Gastroesophageal sphincter (tissue), 4 donors: Measurements from ENCODE around the gene MTERF2. TPM values are rescaled to one million over a fixed set of nuclear protein-coding genes. Genes with fewer than 3 reads are reported as not detected.

ENCODE experiments used
- ATAC-seq: fragments of 150-250 bp; one replicate; pipeline ENCODE4 v1.9.1; 2016; ENCODE audit warnings: mild to moderate bottlenecking, moderate library complexity
- H3K27ac ChIP-seq, 4 donors: fragments of 200-600 bp; sonication (generic) in 3 of 4; 1 replicate in 3 of 4; 2 replicates in 1 of 4; pipeline ENCODE4 v1.5.1; 2016 to 2019
- H3K27me3 ChIP-seq: fragments of 200-600 bp; sonication (generic); one replicate; pipeline ENCODE4 v1.5.1; 2019
- H3K36me3 ChIP-seq, 2 donors: fragments of 200-600 bp; sonication (generic); one replicate each; pipeline ENCODE4 v1.5.1; 2019; ENCODE audit warnings: control low read depth in 1 of 2
- H3K4me1 ChIP-seq, 3 donors: fragments of 200-600 bp; sonication (generic); 1 replicate in 2 of 3; 2 replicates in 1 of 3; pipeline ENCODE4 v1.5.1; 2016 to 2019; ENCODE audit warnings: control low read depth in 2 of 3
- H3K4me3 ChIP-seq, 2 donors: fragments of 200-600 bp; sonication (generic); one replicate each; pipeline ENCODE4 v1.5.1; 2019; ENCODE audit warnings: mild to moderate bottlenecking in 1 of 2, moderate library complexity in 1 of 2
- H3K9me3 ChIP-seq, 3 donors: fragments of 200-600 bp; sonication (generic); one replicate each; pipeline ENCODE4 v1.5.1; 2017 to 2019; ENCODE audit warnings: control low read depth in 2 of 3
- EP300 ChIP-seq: sonication (generic); formaldehyde crosslinking; IDR thresholded peaks from one replicate; pipeline ENCODE4 v1.6.1; 2017; ENCODE audit warnings: antibody characterized with exemption, mild to moderate bottlenecking
- POLR2A ChIP-seq, 2 donors: fragments of 450-650 bp; IDR thresholded peaks; one replicate each; pipeline ENCODE4 v1.6.1; 2017; ENCODE audit warnings: antibody characterized with exemption in 2 of 2, mild to moderate bottlenecking in 2 of 2, moderate library complexity in 1 of 2
- POLR2AphosphoS5 ChIP-seq: sonication (generic); formaldehyde crosslinking; IDR thresholded peaks from one replicate; pipeline ENCODE4 v1.6.1; 2017; ENCODE audit warnings: antibody characterized with exemption
- WGBS, 2 donors: methylation state at CpG; one replicate each; pipeline ENCODE4 v1.1.5; 2018; ENCODE audit warnings: low coverage in 1 of 2; 5-methylcytosine and 5-hydroxymethylcytosine counted together
- total RNA-seq, 4 donors: library from RNA; depleted of rRNA; stranded (reverse); fragments of >200 nt; gene quantifications; one replicate each; pipeline ENCODE4 v1.1.0, GENCODE V29; 2016
- TF ChIP-seq, protein P1 (sequence below), 4 experiments: fragments of 200-600 bp in 2 of 4; fragments of 450-650 bp in 2 of 4; sonication (generic) in 1 of 4; IDR thresholded peaks; one replicate each; pipeline ENCODE4 v1.5.1; 2017 to 2019; ENCODE audit warnings: antibody characterized with exemption in 4 of 4, mild to moderate bottlenecking in 2 of 4, moderate library complexity in 2 of 4

MTERF2 gene, protein sequence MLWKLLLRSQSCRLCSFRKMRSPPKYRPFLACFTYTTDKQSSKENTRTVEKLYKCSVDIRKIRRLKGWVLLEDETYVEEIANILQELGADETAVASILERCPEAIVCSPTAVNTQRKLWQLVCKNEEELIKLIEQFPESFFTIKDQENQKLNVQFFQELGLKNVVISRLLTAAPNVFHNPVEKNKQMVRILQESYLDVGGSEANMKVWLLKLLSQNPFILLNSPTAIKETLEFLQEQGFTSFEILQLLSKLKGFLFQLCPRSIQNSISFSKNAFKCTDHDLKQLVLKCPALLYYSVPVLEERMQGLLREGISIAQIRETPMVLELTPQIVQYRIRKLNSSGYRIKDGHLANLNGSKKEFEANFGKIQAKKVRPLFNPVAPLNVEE
- 10 to 100 TPM; 22.5 to 35.0 (median 29.4) TPM for total RNA-seq

DNA sequence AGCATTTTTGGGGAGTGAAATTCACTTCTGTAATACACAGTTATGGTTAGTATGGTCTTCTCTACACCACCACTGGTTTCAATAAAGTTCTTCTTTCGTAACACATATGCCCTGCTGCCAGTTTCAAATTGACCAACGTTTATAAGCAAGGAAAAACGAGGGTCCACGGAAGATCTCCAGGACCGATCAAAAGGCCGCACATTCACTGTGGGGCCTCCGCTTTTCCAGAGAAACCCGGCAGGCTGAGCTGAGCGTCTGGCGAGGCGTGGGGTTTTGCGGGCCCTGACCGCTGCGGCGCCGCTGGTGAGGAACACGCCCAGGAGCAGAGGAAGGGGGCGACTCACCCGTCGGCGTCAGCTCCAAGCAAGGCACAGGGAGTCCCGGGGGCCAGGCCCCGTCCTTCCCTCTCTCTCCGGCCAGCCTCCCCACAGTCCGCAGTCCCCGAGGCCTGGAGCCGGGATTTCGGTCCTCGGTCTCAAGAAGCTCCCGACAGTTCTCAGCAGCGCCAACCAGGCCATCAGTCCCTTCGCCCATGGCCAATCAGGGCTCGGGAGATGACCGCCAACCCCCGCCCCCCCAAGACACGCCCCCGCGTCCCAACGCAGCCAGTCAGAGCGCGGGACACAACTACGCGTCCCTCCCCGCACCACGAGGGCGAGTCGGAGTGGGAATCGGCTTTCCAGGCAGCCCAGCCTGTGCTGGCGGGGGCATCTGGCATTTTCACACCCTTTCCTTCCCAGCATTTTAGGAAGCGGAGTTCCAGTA, at the start of gene MTERF2:
Gene MTERF2 (minus strand): TSS at position 522 of the 765 bp plus-strand sequence. CDS start 8,432 bp downstream, outside the sequence.
- 0% methylated on average over 5 to 7 of the region's 50 CpGs for WGBS, 2 donors
- H3K27ac ChIP-seq: peak within 1 kb of the TSS; percentile 63 to 98 (median 94)
- H3K4me3 ChIP-seq: peak within 1 kb of the TSS; percentile 42 to 74
- H3K27me3 ChIP-seq: no peaks in the 10 kb centered on the region
- H3K4me1 ChIP-seq: peaks cover 0 to 65% (median 15%) of the 10 kb centered on the region in 3 donors
- peak; percentile 99 for ATAC-seq
- H3K9me3 ChIP-seq: no peaks in the 10 kb centered on the region
- TF ChIP-seq POLR2AphosphoS5: peak; percentile 80
- TF ChIP-seq, protein P1, sequence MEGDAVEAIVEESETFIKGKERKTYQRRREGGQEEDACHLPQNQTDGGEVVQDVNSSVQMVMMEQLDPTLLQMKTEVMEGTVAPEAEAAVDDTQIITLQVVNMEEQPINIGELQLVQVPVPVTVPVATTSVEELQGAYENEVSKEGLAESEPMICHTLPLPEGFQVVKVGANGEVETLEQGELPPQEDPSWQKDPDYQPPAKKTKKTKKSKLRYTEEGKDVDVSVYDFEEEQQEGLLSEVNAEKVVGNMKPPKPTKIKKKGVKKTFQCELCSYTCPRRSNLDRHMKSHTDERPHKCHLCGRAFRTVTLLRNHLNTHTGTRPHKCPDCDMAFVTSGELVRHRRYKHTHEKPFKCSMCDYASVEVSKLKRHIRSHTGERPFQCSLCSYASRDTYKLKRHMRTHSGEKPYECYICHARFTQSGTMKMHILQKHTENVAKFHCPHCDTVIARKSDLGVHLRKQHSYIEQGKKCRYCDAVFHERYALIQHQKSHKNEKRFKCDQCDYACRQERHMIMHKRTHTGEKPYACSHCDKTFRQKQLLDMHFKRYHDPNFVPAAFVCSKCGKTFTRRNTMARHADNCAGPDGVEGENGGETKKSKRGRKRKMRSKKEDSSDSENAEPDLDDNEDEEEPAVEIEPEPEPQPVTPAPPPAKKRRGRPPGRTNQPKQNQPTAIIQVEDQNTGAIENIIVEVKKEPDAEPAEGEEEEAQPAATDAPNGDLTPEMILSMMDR (IDR thresholded peaks at IDR 0.05): peak in 2 of 4 experiments; percentile 10 to 32
- peak; percentile 75 to 77 for TF ChIP-seq POLR2A (IDR thresholded peaks at IDR 0.05)
- TF ChIP-seq EP300: no peak
- H3K36me3 ChIP-seq: peaks cover 0 to 14% of the 10 kb centered on the region in 2 donors

DNA sequence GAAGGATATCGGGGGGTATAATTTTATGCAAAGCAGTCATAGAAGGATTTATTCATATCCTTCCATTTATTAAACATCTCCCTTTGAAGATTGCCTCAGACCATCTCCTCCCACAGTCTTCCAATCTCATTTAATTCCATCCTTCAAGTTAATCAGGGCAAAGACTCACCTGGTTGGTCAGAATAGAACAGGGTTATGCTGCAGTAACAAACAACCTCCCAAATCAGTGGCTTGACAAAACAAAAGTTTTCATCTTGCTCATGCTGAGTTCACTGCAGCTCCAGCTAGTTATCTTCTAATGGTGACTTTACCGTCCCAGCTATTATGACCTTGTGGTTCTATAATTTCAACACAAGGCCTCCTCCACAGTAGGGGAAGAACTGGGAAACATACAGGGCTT, 48.8 kb upstream of the MTERF2 start:
- no peak for TF ChIP-seq POLR2A (IDR thresholded peaks at IDR 0.05)
- Histone ChIP-seq H3K4me3 (no peak overlapping the region), H3K4me1 (peaks cover 0 to 17% (median 3%) of the 10 kb centered on the region in 3 donors), H3K27ac (no peak overlapping the region), H3K9me3 (no peaks in the 10 kb centered on the region), H3K27me3 (no peaks in the 10 kb centered on the region), H3K36me3 (no peaks in the 10 kb centered on the region)
- 90 to 100% methylated on average over 2 of the region's 2 CpGs for WGBS, 2 donors
- ATAC-seq: no peak

DNA sequence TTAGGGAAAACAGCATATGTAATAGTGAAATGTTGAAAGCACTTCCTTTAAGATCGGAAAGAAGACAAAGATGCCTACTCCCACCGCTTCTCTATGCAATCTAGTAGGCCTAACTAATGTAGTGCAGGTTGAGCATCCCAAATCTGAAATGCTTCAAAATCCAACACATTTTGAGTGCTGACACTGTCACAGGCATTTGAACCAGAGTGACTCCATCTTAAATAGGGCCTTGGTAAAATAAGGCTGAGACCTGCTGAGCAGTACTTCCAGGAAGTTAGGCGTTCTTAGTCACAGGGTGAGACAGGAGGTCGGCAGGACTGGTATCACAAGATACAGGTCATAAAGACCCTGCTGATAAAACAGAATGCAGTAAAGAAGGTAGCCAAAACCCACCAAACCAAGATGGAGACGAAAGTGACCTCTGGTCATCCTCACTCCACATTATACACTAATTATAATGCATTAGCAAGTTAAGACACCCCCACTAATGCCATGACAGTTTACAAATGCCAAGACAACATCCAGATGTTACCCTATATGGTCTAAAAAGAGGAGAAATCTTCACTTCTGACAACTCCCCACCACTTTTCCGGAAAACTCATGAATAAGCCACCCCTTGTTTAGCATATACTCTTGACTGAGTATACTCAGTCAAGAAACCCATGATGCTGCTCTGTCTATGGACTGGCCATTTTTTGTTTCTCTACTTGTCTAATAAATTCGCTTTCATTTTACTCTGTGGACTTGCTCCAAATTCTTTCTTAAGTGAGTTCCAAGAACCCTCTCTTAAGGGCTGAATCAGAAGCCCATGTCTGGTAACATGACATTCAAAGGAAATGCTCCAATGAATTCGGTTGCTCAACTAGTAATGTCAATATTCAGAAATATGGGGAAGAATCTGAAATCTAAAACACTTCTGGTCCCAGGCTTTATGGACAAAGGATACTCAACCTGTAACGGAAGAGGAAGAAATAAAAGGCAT, 47.1 kb upstream of the MTERF2 start:
- H3K9me3 ChIP-seq: no peaks in the 10 kb centered on the region
- H3K4me3 ChIP-seq: no peak overlapping the region
- H3K27me3 ChIP-seq: no peaks in the 10 kb centered on the region
- H3K27ac ChIP-seq: no peak overlapping the region
- TF ChIP-seq POLR2AphosphoS5 (no peak), EP300 (no peak), POLR2A (IDR thresholded peaks at IDR 0.05) (no peak)
- TF ChIP-seq, protein P1 (IDR thresholded peaks at IDR 0.05): no peak
- ATAC-seq: no peak
- 72 to 82% methylated on average over 7 to 8 of the region's 9 CpGs for WGBS, 2 donors
- peaks cover 0 to 28% (median 8%) of the 10 kb centered on the region in 3 donors for H3K4me1 ChIP-seq
- no peaks in the 10 kb centered on the region for H3K36me3 ChIP-seq

DNA sequence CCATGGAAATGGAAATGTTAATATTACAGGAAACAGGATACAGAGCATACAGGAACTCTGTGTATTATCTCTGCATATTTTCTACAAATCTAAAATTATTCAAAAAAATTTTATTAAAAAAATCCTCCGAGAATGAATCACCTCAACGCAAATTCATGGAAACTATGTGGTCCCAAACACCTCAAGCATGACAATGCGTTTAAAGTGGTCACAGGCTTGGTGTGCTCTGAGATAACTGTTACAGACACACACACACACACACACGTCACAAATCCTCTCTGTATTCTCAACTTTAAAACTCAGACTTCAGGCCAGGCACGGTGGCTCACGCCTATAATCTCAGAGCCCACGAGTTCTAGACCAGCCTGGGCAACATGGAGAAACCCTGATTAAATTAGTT, 45.3 kb upstream of the MTERF2 start:
- TF ChIP-seq, protein P1 (IDR thresholded peaks at IDR 0.05): no peak
- TF ChIP-seq EP300: no peak
- no peak overlapping the region for H3K4me3 ChIP-seq
- H3K9me3 ChIP-seq: no peaks in the 10 kb centered on the region
- H3K4me1 ChIP-seq: peaks cover 0 to 46% (median 24%) of the 10 kb centered on the region in 3 donors
- H3K27me3 ChIP-seq: no peaks in the 10 kb centered on the region
- WGBS, 2 donors: 87 to 100% methylated on average over 5 to 7 of the region's 7 CpGs
- no peak overlapping the region for H3K27ac ChIP-seq
- no peak for ATAC-seq
- H3K36me3 ChIP-seq: no peaks in the 10 kb centered on the region

DNA sequence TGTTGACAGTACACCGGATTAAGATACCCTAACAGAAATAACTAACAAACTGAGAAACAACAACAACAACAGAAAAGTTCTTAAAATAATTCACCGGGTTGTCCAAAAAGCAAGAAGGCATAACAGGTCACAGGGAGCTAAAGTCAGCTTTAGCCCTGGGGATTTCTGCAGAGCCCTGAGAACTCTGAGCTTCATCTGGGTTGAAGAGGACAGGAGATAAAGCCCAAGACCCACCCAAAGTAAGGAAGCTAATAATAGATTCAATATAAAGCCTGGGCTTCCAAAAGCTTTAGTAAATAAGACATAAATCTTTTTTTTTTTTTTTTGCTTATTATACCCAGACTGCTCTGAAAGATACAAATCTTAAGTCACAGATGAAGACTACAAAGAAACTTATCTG, 44.1 kb upstream of the MTERF2 start:
- no peak for TF ChIP-seq EP300
- TF ChIP-seq POLR2AphosphoS5: no peak
- TF ChIP-seq, protein P1 (IDR thresholded peaks at IDR 0.05): no peak
- TF ChIP-seq POLR2A (IDR thresholded peaks at IDR 0.05): no peak
- H3K4me3 ChIP-seq: no peak overlapping the region
- H3K36me3 ChIP-seq: no peaks in the 10 kb centered on the region
- H3K27ac ChIP-seq: peak overlapping the region in 1 of 4 donors; percentile 23
- H3K27me3 ChIP-seq: no peaks in the 10 kb centered on the region
- H3K4me1 ChIP-seq: peaks cover 7 to 58% (median 29%) of the 10 kb centered on the region in 3 donors
- no peak for ATAC-seq
- H3K9me3 ChIP-seq: no peaks in the 10 kb centered on the region
- WGBS, 2 donors: 84 to 85% methylated on average over 2 of the region's 2 CpGs
